Kidney epithelial cell (primary cell): Measurements from ENCODE around the gene PIWIL4. TPM values are rescaled to one million over a fixed set of nuclear protein-coding genes. Genes with fewer than 3 reads are reported as not detected.

ENCODE experiments used
- DNase-seq: peaks from one replicate; pipeline ENCODE4 v3.0.0-alpha.2; 2010; ENCODE audit warnings: low read depth
- H3K27me3 ChIP-seq: 2 replicates; pipeline ENCODE4 v1.6.0; 2011; ENCODE audit warnings: low read length; ENCODE audit not compliant: control insufficient read depth, insufficient read depth
- H3K36me3 ChIP-seq: 2 replicates; pipeline ENCODE4 v1.5.1; 2011; ENCODE audit warnings: low read length; ENCODE audit not compliant: control insufficient read depth, insufficient read depth
- H3K4me3 ChIP-seq: 2 replicates; pipeline ENCODE4 v1.5.1; 2011; ENCODE audit warnings: low read depth, mild to moderate bottlenecking, control low read depth, low read length
- total RNA-seq: library from RNA; depleted of rRNA; stranded (reverse); fragments of >200 nt; gene quantifications from 2 replicates; pipeline ENCODE4 v1.2.3, GENCODE V29; 2015
- TF ChIP-seq, protein P1 (sequence below): IDR thresholded peaks from 2 replicates; pipeline ENCODE4 v1.5.1; 2011; ENCODE audit warnings: mild to moderate bottlenecking, moderate library complexity, low read length, control low read depth, inconsistent platforms; ENCODE audit not compliant: insufficient read depth, poor library complexity, severe bottlenecking

Gene PIWIL4
- total RNA-seq, 1 donor from 2014 or later, result 3.7 TPM

DNA sequence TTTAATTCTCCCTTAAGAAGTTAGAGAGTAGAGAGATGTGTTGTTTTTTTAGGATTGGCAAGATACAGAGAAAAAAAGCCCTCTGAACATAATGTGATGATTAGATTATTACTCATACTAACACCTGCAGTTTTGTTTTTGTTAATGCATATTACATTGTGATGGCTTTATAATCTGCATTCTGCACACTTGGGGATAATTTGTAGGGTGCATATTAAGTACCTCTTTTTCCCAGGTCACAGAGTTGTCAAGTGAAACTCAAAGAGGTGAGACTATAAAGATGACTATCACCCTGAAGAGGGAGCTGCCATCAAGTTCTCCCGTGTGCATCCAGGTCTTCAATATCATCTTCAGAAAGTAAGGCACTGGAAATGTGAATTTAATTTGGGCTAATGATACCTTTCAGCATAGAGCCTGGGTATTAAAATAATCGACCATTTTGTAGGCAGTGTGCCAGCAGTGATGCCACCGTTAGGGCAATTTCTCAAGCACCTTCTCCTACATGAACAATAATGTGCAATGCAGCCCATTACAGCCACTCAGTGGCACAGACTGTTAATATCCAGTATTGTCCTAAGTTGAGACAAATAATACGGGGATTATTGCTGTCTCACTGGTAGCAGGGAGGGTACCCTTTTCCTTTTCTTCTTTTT is 16.2 kb downstream of the PIWIL4 start:
- Histone ChIP-seq H3K27me3 (no peaks in the 10 kb centered on the region), H3K4me3 (no peak overlapping the region), H3K36me3 (no peaks in the 10 kb centered on the region)
- TF ChIP-seq, protein P1, sequence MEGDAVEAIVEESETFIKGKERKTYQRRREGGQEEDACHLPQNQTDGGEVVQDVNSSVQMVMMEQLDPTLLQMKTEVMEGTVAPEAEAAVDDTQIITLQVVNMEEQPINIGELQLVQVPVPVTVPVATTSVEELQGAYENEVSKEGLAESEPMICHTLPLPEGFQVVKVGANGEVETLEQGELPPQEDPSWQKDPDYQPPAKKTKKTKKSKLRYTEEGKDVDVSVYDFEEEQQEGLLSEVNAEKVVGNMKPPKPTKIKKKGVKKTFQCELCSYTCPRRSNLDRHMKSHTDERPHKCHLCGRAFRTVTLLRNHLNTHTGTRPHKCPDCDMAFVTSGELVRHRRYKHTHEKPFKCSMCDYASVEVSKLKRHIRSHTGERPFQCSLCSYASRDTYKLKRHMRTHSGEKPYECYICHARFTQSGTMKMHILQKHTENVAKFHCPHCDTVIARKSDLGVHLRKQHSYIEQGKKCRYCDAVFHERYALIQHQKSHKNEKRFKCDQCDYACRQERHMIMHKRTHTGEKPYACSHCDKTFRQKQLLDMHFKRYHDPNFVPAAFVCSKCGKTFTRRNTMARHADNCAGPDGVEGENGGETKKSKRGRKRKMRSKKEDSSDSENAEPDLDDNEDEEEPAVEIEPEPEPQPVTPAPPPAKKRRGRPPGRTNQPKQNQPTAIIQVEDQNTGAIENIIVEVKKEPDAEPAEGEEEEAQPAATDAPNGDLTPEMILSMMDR, result no peak
- no peak for DNase-seq

DNA sequence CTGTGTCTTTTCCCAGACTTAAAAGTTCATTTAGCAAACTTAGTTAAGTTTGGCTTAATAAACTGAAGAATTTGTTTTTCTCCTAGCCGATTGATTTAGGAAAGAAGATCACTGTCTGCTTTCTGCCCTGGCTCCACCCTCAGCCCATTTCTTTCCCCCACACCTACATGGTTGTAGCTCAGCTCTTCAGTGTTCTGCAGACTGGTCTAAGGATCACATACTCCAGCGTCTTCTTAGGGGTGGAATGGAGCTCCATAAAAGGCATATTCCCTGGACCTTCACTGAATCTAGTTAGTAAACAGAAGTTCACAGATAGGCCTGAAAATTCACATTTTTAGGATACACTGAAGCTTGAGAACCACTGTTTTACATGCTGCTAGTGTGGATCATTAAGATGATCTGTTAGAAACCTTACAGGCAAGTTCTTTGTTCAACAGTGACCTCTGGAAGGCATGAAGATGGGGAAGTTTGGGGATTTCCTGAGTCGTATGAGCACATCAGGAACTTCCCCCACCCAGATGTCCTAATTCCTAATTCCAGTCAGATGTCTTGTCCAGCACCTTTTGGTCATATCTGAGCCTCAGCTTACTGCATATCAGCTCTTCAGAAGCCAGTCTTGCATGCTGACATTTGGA is 16.8 kb downstream of the PIWIL4 start:
- TF ChIP-seq, protein P1, result no peak

DNA sequence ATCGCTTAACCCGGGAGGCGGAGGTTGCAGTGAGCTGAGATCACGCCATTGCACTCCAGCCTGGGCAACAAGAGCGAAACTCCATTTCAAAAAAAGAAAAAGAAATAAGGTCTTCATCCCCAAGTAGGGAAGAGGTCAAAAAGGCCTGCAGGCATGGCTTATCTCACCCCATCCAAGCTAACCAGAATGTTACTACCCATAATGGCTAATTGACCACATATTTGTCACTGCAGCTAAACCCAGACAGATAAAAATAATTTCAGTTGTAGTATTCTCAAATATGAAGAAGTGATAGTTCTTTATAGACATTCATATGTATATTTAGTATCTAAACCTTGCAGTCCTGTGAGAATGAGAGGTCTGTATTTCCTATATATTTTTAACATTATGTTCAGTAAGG is 17.8 kb downstream of the PIWIL4 start:
- no peak for DNase-seq
- H3K4me3 ChIP-seq, result no peak overlapping the region
- H3K27me3 ChIP-seq, result no peaks in the 10 kb centered on the region
- no peaks in the 10 kb centered on the region for H3K36me3 ChIP-seq
- TF ChIP-seq, protein P1, result no peak

More for the DNA sequence above, 16.8 kb downstream of the PIWIL4 start:
- Histone ChIP-seq H3K36me3 (no peaks in the 10 kb centered on the region), H3K4me3 (no peak overlapping the region), H3K27me3 (no peaks in the 10 kb centered on the region)
- no peak for DNase-seq

DNA sequence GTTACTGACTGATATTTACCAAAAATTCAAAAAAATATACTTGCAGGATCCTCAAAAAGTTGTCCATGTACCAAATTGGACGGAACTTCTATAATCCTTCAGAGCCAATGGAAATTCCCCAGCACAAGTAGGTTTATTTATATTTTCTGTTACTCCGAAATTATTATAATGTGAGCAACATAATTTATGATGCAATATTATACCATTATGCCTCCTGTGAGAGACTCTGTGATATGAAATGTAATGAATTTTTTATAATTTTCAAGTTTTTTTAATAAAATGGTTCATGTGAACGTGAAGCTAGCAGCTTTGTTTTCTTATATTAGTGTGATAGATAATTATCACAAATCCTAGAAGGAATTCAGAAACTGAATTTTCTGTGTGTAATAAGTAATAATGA is 18.2 kb downstream of the PIWIL4 start:
- TF ChIP-seq, protein P1, result no peak
- H3K36me3 ChIP-seq, result no peaks in the 10 kb centered on the region
- H3K27me3 ChIP-seq, result no peaks in the 10 kb centered on the region
- no peak overlapping the region for H3K4me3 ChIP-seq
- DNase-seq, result no peak

DNA sequence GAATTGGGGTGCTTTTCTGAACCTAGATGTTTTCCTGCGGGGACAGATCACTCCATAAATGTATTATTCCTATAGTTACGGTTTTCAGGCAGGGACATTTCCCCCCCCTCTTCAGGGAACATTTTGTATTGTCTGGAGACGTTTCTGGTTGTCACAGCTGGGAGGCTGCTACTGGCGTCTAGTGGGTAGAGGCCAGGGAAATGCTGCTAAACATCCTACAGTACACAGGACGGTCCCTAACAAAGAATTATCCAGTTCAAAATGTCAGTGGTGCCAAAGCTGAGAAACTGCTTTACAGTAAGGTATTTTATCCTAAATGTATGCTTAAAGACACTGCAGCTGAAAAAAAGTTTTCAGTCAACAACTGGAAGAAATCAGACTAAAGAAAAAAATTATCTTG is 19.4 kb downstream of the PIWIL4 start:
- TF ChIP-seq, protein P1, result no peak
- no peak for DNase-seq
- Histone ChIP-seq H3K4me3 (no peak overlapping the region), H3K36me3 (no peaks in the 10 kb centered on the region), H3K27me3 (no peaks in the 10 kb centered on the region)
